Endothelial cell of umbilical vein (primary cell): ENCODE results near the gene C17orf113. TPM values are rescaled to one million over a fixed set of nuclear protein-coding genes. Genes with fewer than 3 reads are reported as not detected.

Experiments used
- BruUV-seq: library from RNA; stranded (reverse); fragments of 400-500 nt; replicated peaks from 2 replicates; lab custom pipeline; 2021; lab: Mats Ljungman, UMichigan
- CTCF ChIA-PET: fragments of 300-600, 350-600 bp; sonication (Branson Sonifier 250); formaldehyde crosslinking; loops from one replicate; lab custom pipeline; 2021; ENCODE audit warnings: antibody characterized with exemption, inconsistent platforms; lab: Charles Lee
- POLR2A ChIA-PET: fragments of 300-600, 350-600 bp; sonication (Branson Sonifier 250); formaldehyde crosslinking; loops from one replicate; lab custom pipeline; 2021; ENCODE audit warnings: antibody characterized with exemption, inconsistent platforms; lab: Charles Lee
- DNase-seq: peaks from one replicate; pipeline ENCODE4 v3.0.0-alpha.2; 2011; ENCODE audit warnings: low read depth, low spot score
- FAIRE-seq: peaks from 2 replicates; lab custom pipeline; 2011; peaks lifted over from hg19 to GRCh38; lab: Jason Lieb, UNC
- H2AFZ ChIP-seq: 2 replicates; pipeline ENCODE4 v1.6.0; 2012; ENCODE audit warnings: low read depth, low read length, control low read depth, inconsistent platforms
- H3K27ac ChIP-seq: 2 replicates; pipeline ENCODE4 v1.5.1; 2011; ENCODE audit warnings: low read depth, mild to moderate bottlenecking, control low read depth, low read length, moderate library complexity; ENCODE audit not compliant: insufficient read depth
- H3K27me3 ChIP-seq, 2 experiments: 2 replicates each; pipeline versions ENCODE4 v1.6.0 to v1.6.1; 2011; ENCODE audit warnings: low read length in 2 of 2, mixed read lengths in 1 of 2; ENCODE audit not compliant: control insufficient read depth in 2 of 2, insufficient read depth in 2 of 2
- H3K36me3 ChIP-seq, 2 experiments: 2 replicates in 1 of 2; 3 replicates in 1 of 2; pipeline ENCODE4 v1.5.1; 2011; ENCODE audit warnings: low read length in 2 of 2, mild to moderate bottlenecking in 1 of 2, moderate library complexity in 1 of 2; ENCODE audit not compliant: control insufficient read depth in 2 of 2, insufficient read depth in 2 of 2; ENCODE audit errors: extremely low read depth in 1 of 2
- H3K4me1 ChIP-seq: 3 replicates; pipeline ENCODE4 v1.5.1; 2011; ENCODE audit warnings: mild to moderate bottlenecking, low read length; ENCODE audit not compliant: control insufficient read depth, insufficient read depth; ENCODE audit errors: extremely low read depth
- H3K4me2 ChIP-seq: 2 replicates; pipeline ENCODE4 v1.6.1; 2011; ENCODE audit warnings: low read length, control low read depth, mixed read lengths; ENCODE audit not compliant: insufficient read depth
- H3K4me3 ChIP-seq, 3 experiments: fragments of 200-600 bp in 1 of 3; sonication (generic), shearing (Covaris generic) in 1 of 3; replicated peaks in 1 of 3; 2 replicates each; pipeline ENCODE4 v1.5.1; 2011 to 2016; ENCODE audit warnings: control low read depth in 3 of 3, low read length in 3 of 3, mild to moderate bottlenecking in 2 of 3, inconsistent platforms in 1 of 3, low read depth in 1 of 3, moderate library complexity in 1 of 3; ENCODE audit not compliant: insufficient read depth in 1 of 3
- H3K79me2 ChIP-seq: 2 replicates; pipeline ENCODE4 v1.6.0; 2012; ENCODE audit warnings: low read length, inconsistent platforms; ENCODE audit not compliant: control insufficient read depth, insufficient read depth
- H3K9ac ChIP-seq: replicated peaks from 2 replicates; pipeline ENCODE3; 2011; ENCODE audit warnings: low read length, control low read depth; ENCODE audit not compliant: insufficient read depth; ENCODE audit errors: extremely low read depth
- H3K9me1 ChIP-seq: replicated peaks from 3 replicates; pipeline ENCODE4 v1.6.0; 2011; ENCODE audit warnings: mild to moderate bottlenecking, low read length; ENCODE audit not compliant: control insufficient read depth, insufficient read depth; ENCODE audit errors: extremely low read depth
- H3K9me3 ChIP-seq: replicated peaks from 2 replicates; pipeline ENCODE4 v1.5.1; 2012; ENCODE audit warnings: low read length, inconsistent platforms; ENCODE audit not compliant: control insufficient read depth, insufficient read depth
- H4K20me1 ChIP-seq: replicated peaks from 2 replicates; pipeline ENCODE3; 2011; ENCODE audit warnings: mild to moderate bottlenecking, low read length; ENCODE audit not compliant: control insufficient read depth, insufficient read depth; ENCODE audit errors: extremely low read depth
- EZH2 ChIP-seq: IDR thresholded peaks from 2 replicates; pipeline ENCODE4 v1.6.1; 2012; ENCODE audit warnings: borderline replicate concordance, low read depth, mild to moderate bottlenecking, moderate library complexity, low read length, inconsistent platforms; ENCODE audit not compliant: severe bottlenecking
- FOS ChIP-seq: IDR thresholded peaks from 2 replicates; pipeline ENCODE4 v1.6.1; 2011; ENCODE audit warnings: mild to moderate bottlenecking, low read length, moderate library complexity, borderline replicate concordance; ENCODE audit not compliant: insufficient read depth
- GATA2 ChIP-seq: IDR thresholded peaks from 2 replicates; pipeline ENCODE4 v1.7.0; 2011; ENCODE audit warnings: low read depth, mild to moderate bottlenecking, moderate library complexity, mixed read lengths, low read length; ENCODE audit not compliant: insufficient read length, insufficient read depth
- JUN ChIP-seq: IDR thresholded peaks from 2 replicates; pipeline ENCODE4 v1.6.1; 2011; ENCODE audit warnings: borderline replicate concordance, low read depth; ENCODE audit not compliant: insufficient read length, insufficient read depth
- MAX ChIP-seq: IDR thresholded peaks from 2 replicates; pipeline ENCODE4 v1.6.1; 2011; ENCODE audit not compliant: insufficient read depth, insufficient read length
- MYC ChIP-seq: IDR thresholded peaks from one replicate; pipeline ENCODE4 v1.6.1; 2011; ENCODE audit warnings: mild to moderate bottlenecking, low read depth, low read length
- POLR2A ChIP-seq: IDR thresholded peaks from 2 replicates; pipeline ENCODE4 v1.6.1; 2012; ENCODE audit warnings: low read depth, mild to moderate bottlenecking, control low read depth, low read length
- POLR2AphosphoS5 ChIP-seq: IDR thresholded peaks from 2 replicates; pipeline ENCODE4 v1.6.1; 2012; ENCODE audit warnings: low read depth, mild to moderate bottlenecking, control low read depth, low read length, moderate library complexity; ENCODE audit not compliant: insufficient read depth
- dilution Hi-C: fragments of 300-500 bp; cut with MboI; formaldehyde crosslinking; loops from one replicate; pipeline ENCODE4 v1.15.0; 2019; ENCODE audit warnings: low sequenced_read_pairs; ENCODE audit not compliant: extremely low pct_ligation_motif_present
- intact Hi-C: fragments of 100-400 bp; cut with micrococcal nuclease; formaldehyde crosslinking; loops from one replicate; pipeline ENCODE4 v1.10.0; 2022
- polyA plus RNA-seq, 4 experiments: library from polyadenylated mRNA; depleted of rRNA in 3 of 4; stranded (reverse) in 3 of 4; unstranded in 1 of 4; fragments of >200 nt; gene quantifications; 2 replicates each; pipeline versions ENCODE4 v1.2.1 to v1.2.3, GENCODE V29; 2011 to 2012; ENCODE audit warnings: missing spikeins in 1 of 4
- total RNA-seq: library from RNA; stranded (reverse); gene quantifications from 2 replicates; pipeline ENCODE4 v1.2.3, GENCODE V29; 2021
- TF ChIP-seq, protein P1 (sequence below), 2 donors: IDR thresholded peaks; 1 replicate in 1 of 2; 2 replicates in 1 of 2; pipeline ENCODE4 v1.5.1; 2011; ENCODE audit warnings: low read length in 2 of 2, mild to moderate bottlenecking in 2 of 2, moderate library complexity in 2 of 2, control low read depth in 1 of 2, inconsistent platforms in 1 of 2, low read depth in 1 of 2; ENCODE audit not compliant: insufficient read depth in 1 of 2; ENCODE audit errors: extremely low read depth in 1 of 2

Gene C17orf113
- total and polyA plus RNA-seq, 2 donors (not counting 3 experiments of a cell fraction or from before 2014, with no cell fraction given) = 0.20 to 0.30 TPM

DNA sequence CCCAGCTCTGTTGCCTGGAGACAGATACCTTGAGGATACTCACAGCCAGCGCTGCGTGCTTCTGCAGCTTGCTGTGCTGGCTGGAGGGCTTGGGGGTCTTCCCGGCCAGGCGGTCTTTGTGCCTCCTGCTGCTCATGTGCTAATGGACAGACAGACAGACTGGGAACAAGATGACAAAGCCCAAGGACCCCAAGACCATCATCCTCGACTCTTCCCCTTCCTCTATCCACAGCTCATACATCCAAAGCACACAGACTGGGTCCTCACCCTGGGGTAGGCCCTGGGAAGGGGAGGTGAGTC is 22.9 kb downstream of the C17orf113 start:
- peaks cover 0 to 1% of the 10 kb centered on the region in 2 experiments for H3K27me3 ChIP-seq
- H3K4me2 ChIP-seq = no peak overlapping the region
- ChIA-PET POLR2A (no interaction called here), CTCF (interaction anchor here (0.5 to 6.3 kb wide), 5 partner anchors 13 to 154 kb away, joined by 3 to 40 read pairs (median 3); no protein-coding TSS in a partner anchor)
- BruUV-seq = no TSS peak
- peaks cover 20% of the 10 kb centered on the region for H3K4me1 ChIP-seq
- H3K4me3 ChIP-seq = no peak overlapping the region
- no peaks in the 10 kb centered on the region for H3K79me2 ChIP-seq
- H3K9ac ChIP-seq = no peak overlapping the region
- H3K36me3 ChIP-seq = peaks cover 0 to 14% of the 10 kb centered on the region in 2 experiments
- H3K9me3 ChIP-seq = no peaks in the 10 kb centered on the region
- H3K9me1 ChIP-seq = no peaks in the 10 kb centered on the region
- FAIRE-seq (no peak), DNase-seq (no peak)
- TF ChIP-seq EZH2 = no peak
- no peak for TF ChIP-seq MAX
- no peak for TF ChIP-seq GATA2
- TF ChIP-seq POLR2A = no peak
- no peak for TF ChIP-seq POLR2AphosphoS5
- no peak for TF ChIP-seq FOS
- TF ChIP-seq, protein P1, sequence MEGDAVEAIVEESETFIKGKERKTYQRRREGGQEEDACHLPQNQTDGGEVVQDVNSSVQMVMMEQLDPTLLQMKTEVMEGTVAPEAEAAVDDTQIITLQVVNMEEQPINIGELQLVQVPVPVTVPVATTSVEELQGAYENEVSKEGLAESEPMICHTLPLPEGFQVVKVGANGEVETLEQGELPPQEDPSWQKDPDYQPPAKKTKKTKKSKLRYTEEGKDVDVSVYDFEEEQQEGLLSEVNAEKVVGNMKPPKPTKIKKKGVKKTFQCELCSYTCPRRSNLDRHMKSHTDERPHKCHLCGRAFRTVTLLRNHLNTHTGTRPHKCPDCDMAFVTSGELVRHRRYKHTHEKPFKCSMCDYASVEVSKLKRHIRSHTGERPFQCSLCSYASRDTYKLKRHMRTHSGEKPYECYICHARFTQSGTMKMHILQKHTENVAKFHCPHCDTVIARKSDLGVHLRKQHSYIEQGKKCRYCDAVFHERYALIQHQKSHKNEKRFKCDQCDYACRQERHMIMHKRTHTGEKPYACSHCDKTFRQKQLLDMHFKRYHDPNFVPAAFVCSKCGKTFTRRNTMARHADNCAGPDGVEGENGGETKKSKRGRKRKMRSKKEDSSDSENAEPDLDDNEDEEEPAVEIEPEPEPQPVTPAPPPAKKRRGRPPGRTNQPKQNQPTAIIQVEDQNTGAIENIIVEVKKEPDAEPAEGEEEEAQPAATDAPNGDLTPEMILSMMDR (IDR thresholded peaks at IDR 0.05; ENCODE audit: extremely low read depth in 1 of 2, insufficient read depth in 1 of 2, low read depth in 1 of 2, low read length in 2 of 2) = no peak
- TF ChIP-seq MYC = no peak
- TF ChIP-seq JUN = no peak
- H2AFZ ChIP-seq = no peak overlapping the region
- no peak overlapping the region for H3K27ac ChIP-seq
- intact Hi-C loops (loop anchor here (10.0 kb wide), 1 partner anchor 497 kb away; no protein-coding TSS in a partner anchor), dilution Hi-C loops (no loop called here)
- H4K20me1 ChIP-seq = no peaks in the 10 kb centered on the region
